GM20000 (cell line): ENCODE measurements around the gene TSPAN18.

Source experiments
- DNase-seq: peaks from one replicate; pipeline ENCODE4 v3.0.0; 2012; ENCODE audit warnings: low spot score
- TF ChIP-seq, protein P1 (sequence below): IDR thresholded peaks from 2 replicates; pipeline ENCODE4 v1.5.1; 2012; ENCODE audit warnings: mild to moderate bottlenecking, control low read depth; ENCODE audit errors: extremely low read depth, missing control alignments

TSPAN18 gene

GRCh38 chr11:44833877-44834452, 107.2 kb downstream of the TSPAN18 start:
- no peak for DNase-seq

GRCh38 chr11:44834846-44835245, 108.1 kb downstream of the TSPAN18 start:
- DNase-seq = no peak
- TF ChIP-seq, protein P1, sequence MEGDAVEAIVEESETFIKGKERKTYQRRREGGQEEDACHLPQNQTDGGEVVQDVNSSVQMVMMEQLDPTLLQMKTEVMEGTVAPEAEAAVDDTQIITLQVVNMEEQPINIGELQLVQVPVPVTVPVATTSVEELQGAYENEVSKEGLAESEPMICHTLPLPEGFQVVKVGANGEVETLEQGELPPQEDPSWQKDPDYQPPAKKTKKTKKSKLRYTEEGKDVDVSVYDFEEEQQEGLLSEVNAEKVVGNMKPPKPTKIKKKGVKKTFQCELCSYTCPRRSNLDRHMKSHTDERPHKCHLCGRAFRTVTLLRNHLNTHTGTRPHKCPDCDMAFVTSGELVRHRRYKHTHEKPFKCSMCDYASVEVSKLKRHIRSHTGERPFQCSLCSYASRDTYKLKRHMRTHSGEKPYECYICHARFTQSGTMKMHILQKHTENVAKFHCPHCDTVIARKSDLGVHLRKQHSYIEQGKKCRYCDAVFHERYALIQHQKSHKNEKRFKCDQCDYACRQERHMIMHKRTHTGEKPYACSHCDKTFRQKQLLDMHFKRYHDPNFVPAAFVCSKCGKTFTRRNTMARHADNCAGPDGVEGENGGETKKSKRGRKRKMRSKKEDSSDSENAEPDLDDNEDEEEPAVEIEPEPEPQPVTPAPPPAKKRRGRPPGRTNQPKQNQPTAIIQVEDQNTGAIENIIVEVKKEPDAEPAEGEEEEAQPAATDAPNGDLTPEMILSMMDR = no peak

More at GRCh38 chr11:44833877-44834452, 107.2 kb downstream of the TSPAN18 start:
- TF ChIP-seq, protein P1 = no peak

DNA sequence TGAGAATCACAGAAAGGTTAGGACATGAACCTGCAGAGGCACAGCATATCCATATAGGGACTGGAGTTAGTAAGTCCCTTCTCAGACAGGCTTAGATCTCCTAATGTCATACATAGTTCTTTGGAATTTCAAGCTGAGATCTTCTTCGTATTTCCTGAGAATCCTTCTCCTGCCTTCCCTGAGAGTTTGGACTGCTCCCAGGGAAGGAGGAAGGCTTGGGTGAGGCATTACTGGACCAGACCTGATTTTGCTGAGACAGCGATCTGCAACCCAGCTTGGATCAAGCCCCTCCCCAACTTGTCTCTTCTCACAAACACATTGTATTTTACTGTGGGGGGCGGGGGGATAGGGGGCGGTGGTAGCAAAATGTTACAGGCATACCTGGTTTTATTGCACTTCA, 108.5 kb downstream of the TSPAN18 start:
- TF ChIP-seq, protein P1 = no peak

GRCh38 chr11:44835938-44836337, 109.2 kb downstream of the TSPAN18 start:
- TF ChIP-seq, protein P1 = no peak
- no peak for DNase-seq

More for the DNA sequence above, 108.5 kb downstream of the TSPAN18 start:
- DNase-seq = no peak

- no peak for DNase-seq
- TF ChIP-seq, protein P1 = no peak
Measured at GRCh38 chr11:44837661-44838060, 110.9 kb downstream of the TSPAN18 start.

DNA sequence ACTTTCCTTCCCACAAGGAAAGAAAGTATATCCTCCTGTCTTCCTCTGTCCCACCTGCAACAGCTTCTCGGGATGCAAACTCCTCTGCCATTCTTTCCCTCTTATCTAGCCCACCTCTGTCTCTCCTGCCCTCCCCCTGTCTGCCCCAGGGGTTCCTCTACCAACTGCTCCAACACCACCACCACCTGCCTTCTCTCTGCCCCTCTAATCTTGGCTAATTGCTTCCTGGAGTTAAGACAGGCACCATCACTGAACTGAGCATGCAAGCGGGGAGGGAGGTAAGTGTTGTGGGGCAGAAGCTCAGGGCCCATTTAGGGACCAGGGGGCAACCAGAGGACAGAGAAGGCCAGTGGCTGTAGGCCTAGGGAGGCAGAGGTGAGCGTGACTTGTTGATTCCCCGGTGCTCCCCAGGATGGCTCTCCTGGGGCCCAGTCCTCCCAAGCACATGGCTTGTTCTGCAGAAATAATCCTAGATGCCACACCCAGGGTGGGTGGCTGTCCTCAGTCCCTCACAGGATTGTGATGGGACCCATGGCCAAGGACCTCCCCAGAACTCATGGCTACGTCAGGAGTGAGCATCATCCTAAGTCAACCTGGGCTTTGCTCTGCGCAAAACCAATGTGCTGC, 112.8 kb downstream of the TSPAN18 start:
- TF ChIP-seq, protein P1 = no peak
- DNase-seq = no peak

GRCh38 chr11:44840085-44840478, 113.3 kb downstream of the TSPAN18 start:
- DNase-seq = no peak
- TF ChIP-seq, protein P1 = no peak
